HepG2 (cell line): ENCODE data around the gene GLT1D1. TPM values are rescaled to one million over a fixed set of nuclear protein-coding genes. Genes with fewer than 3 reads are reported as not detected.
A peak's percentile ranks its signal among the peaks of the same experiment; 100 is the strongest.

Source experiments
- ATF7 ChIP-seq, 2 experiments: fragments of 450-650 bp in 1 of 2; sonication (generic) in 1 of 2; formaldehyde crosslinking in 1 of 2; IDR thresholded peaks; 2 replicates each; pipeline versions ENCODE4 v1.4.0 to v1.6.1; 2016 to 2020; ENCODE audit warnings: antibody characterized with exemption in 1 of 2, mild to moderate bottlenecking in 1 of 2, missing genetic modification reagents in 1 of 2
- BCLAF1 ChIP-seq: fragments of 450-650 bp; IDR thresholded peaks from 2 replicates; pipeline ENCODE4 v1.6.1; 2017; ENCODE audit warnings: mild to moderate bottlenecking
- CENPX ChIP-seq: sonication (generic); formaldehyde crosslinking; IDR thresholded peaks from 2 replicates; pipeline ENCODE4 v1.9.0; 2021; ENCODE audit warnings: mild to moderate bottlenecking, missing genetic modification reagents, moderate library complexity
- DR1 ChIP-seq: sonication (generic); formaldehyde crosslinking; IDR thresholded peaks from 2 replicates; pipeline ENCODE4 v1.8.0; 2021; ENCODE audit warnings: mild to moderate bottlenecking, missing genetic modification reagents, inconsistent platforms
- EZH2 ChIP-seq: conservative IDR thresholded peaks from 2 replicates; pipeline ENCODE4 v1.6.1; 2012; ENCODE audit warnings: mild to moderate bottlenecking, low read depth, low read length, moderate library complexity
- HIC2 ChIP-seq: sonication (generic); formaldehyde crosslinking; IDR thresholded peaks from 2 replicates; pipeline ENCODE4 v1.9.0; 2022; ENCODE audit warnings: low read depth, missing genetic modification reagents
- NFYB ChIP-seq: sonication (generic); formaldehyde crosslinking; IDR thresholded peaks from 2 replicates; pipeline ENCODE4 v1.4.0; 2020; ENCODE audit warnings: missing genetic modification reagents
- POLR2AphosphoS2 ChIP-seq: IDR thresholded peaks from 2 replicates; pipeline ENCODE4 v1.6.1; 2011; ENCODE audit warnings: low read depth, low read length, improper control_type of control experiment
- PRMT3 ChIP-seq: sonication (generic); formaldehyde crosslinking; IDR thresholded peaks from 2 replicates; pipeline ENCODE4 v1.8.1; 2022; ENCODE audit warnings: low read depth, mild to moderate bottlenecking, moderate library complexity, missing genetic modification reagents, borderline replicate concordance
- RCOR2 ChIP-seq: IDR thresholded peaks from 2 replicates; pipeline ENCODE4 v1.6.1; 2016; ENCODE audit warnings: missing biosample characterization, missing genetic modification reagents
- RXRB ChIP-seq: IDR thresholded peaks from 2 replicates; pipeline ENCODE4 v1.6.1; 2016; ENCODE audit warnings: borderline replicate concordance, missing genetic modification reagents, missing compliant biosample characterization
- TFDP1 ChIP-seq: IDR thresholded peaks from 2 replicates; pipeline ENCODE4 v1.6.1; 2016; ENCODE audit warnings: missing compliant biosample characterization, missing genetic modification reagents, borderline replicate concordance
- ZBTB49 ChIP-seq: sonication (generic); formaldehyde crosslinking; IDR thresholded peaks from 2 replicates; pipeline ENCODE4 v1.4.0; 2020; ENCODE audit warnings: missing genetic modification reagents, borderline replicate concordance
- ZFP62 ChIP-seq: sonication (generic); formaldehyde crosslinking; IDR thresholded peaks from 2 replicates; pipeline ENCODE4 v1.4.0; 2020; ENCODE audit warnings: missing genetic modification reagents
- ZFP82 ChIP-seq: sonication (generic); formaldehyde crosslinking; IDR thresholded peaks from 2 replicates; pipeline ENCODE4 v1.5.1; 2020; ENCODE audit warnings: mild to moderate bottlenecking, missing genetic modification reagents, borderline replicate concordance
- ZKSCAN5 ChIP-seq: sonication (generic); formaldehyde crosslinking; IDR thresholded peaks from 2 replicates; pipeline ENCODE4 v1.5.1; 2020; ENCODE audit warnings: mild to moderate bottlenecking, missing genetic modification reagents
- ZNF3 ChIP-seq: IDR thresholded peaks from 2 replicates; pipeline ENCODE4 v1.7.0; 2017; ENCODE audit warnings: inconsistent platforms
- ZNF329 ChIP-seq: sonication (generic); formaldehyde crosslinking; IDR thresholded peaks from 2 replicates; pipeline ENCODE4 v1.9.0; 2021; ENCODE audit warnings: low read depth, mild to moderate bottlenecking, missing genetic modification reagents
- ZNF546 ChIP-seq: sonication (generic); formaldehyde crosslinking; conservative IDR thresholded peaks from 2 replicates; pipeline ENCODE4 v1.8.1; 2023; ENCODE audit warnings: mild to moderate bottlenecking, missing genetic modification reagents
- ZNF772 ChIP-seq: sonication (generic); formaldehyde crosslinking; IDR thresholded peaks from 2 replicates; pipeline ENCODE4 v1.5.0; 2020; ENCODE audit warnings: mild to moderate bottlenecking, missing genetic modification reagents
- ZNF773 ChIP-seq: sonication (generic); formaldehyde crosslinking; IDR thresholded peaks from 2 replicates; pipeline ENCODE4 v1.4.0; 2020; ENCODE audit warnings: missing genetic modification reagents, borderline replicate concordance
- polyA plus RNA-seq, 8 experiments: library from polyadenylated mRNA; depleted of rRNA in 3 of 8; stranded (reverse) in 7 of 8; unstranded in 1 of 8; fragments of >200 nt; fragmentation: Illumina TruSeq in 4 of 8; extraction: Trizol in 4 of 8; gene quantifications; 2 replicates each; pipeline versions ENCODE4 v1.2.1 to v1.2.3, GENCODE V29; 2011 to 2016; ENCODE audit warnings: low read depth in 4 of 8, missing spikeins in 1 of 8, mixed read lengths in 1 of 8; ENCODE audit not compliant: insufficient read depth in 1 of 8
- total RNA-seq, 5 experiments: library from RNA; depleted of rRNA; stranded (reverse); fragments of >200 nt; fragmentation: Illumina TruSeq; extraction: Trizol; gene quantifications; 2 replicates each; pipeline ENCODE4 v1.2.3, GENCODE V29; 2016; ENCODE audit warnings: low read depth in 1 of 5

Gene GLT1D1
- total and polyA plus RNA-seq, 2 of the 13 experiments (the other 11 are each of a cell fraction or from before 2014, with no cell fraction given) = 0.09 to 0.17 TPM

GRCh38 chr12:128823916-128824839 lies 29.1 kb upstream of the GLT1D1 start, which contains the start of gene SLC15A4 (continued):
- no peak for TF ChIP-seq BCLAF1
- no peak for TF ChIP-seq ZNF3
- no peak for TF ChIP-seq RCOR2 (CRISPR knock-in tag)
- TF ChIP-seq DR1 = peak; percentile 88
- no peak for TF ChIP-seq HIC2 (CRISPR knock-in tag)
- TF ChIP-seq ZFP62 (CRISPR knock-in tag) = no peak
- TF ChIP-seq ZBTB49 (CRISPR knock-in tag) = peak; percentile 62; the same call in 1 of the 2 replicates
- peak; percentile 35; the same call in 1 of the 2 replicates for TF ChIP-seq TFDP1
- TF ChIP-seq CENPX (CRISPR knock-in tag) = no peak
- no peak for TF ChIP-seq ZNF772 (CRISPR knock-in tag)
- TF ChIP-seq ZKSCAN5 (CRISPR knock-in tag) = no peak
- TF ChIP-seq ZFP82 (CRISPR knock-in tag) = no peak
- TF ChIP-seq ZNF546 (CRISPR knock-in tag) = no peak
- peak; percentile 50; the same call in 1 of the 2 replicates for TF ChIP-seq RXRB (CRISPR knock-in tag)
- peak; percentile 91 for TF ChIP-seq NFYB
- TF ChIP-seq PRMT3 (CRISPR knock-in tag) = no peak
- no peak for TF ChIP-seq POLR2AphosphoS2
- TF ChIP-seq ZNF773 (CRISPR knock-in tag) = no peak
- no peak for TF ChIP-seq ATF7 (IDR thresholded peaks at IDR 0.05)
- no peak for TF ChIP-seq ATF7 (CRISPR knock-in tag; IDR thresholded peaks at IDR 0.05)
- TF ChIP-seq EZH2 = no peak
- TF ChIP-seq ZNF329 (CRISPR knock-in tag) = no peak
